A549 (cell line): Measurements from ENCODE around the gene DOCK1.

Source experiments
- CHD2 ChIP-seq: fragments of 150-350 bp; IDR thresholded peaks from 2 replicates; pipeline ENCODE4 v1.6.1; 2014; ENCODE audit warnings: low read length; ENCODE audit not compliant: partially characterized antibody
- ESRRA ChIP-seq: fragments of 150-350 bp; IDR thresholded peaks from 2 replicates; pipeline ENCODE4 v1.6.1; 2014; ENCODE audit warnings: mild to moderate bottlenecking, low read length, borderline replicate concordance
- KDM1A ChIP-seq: fragments of 200-600 bp; sonication (generic); IDR thresholded peaks from 2 replicates; pipeline ENCODE4 v1.6.1; 2016; ENCODE audit warnings: low read depth, mild to moderate bottlenecking
- MYC ChIP-seq: IDR thresholded peaks from 2 replicates; pipeline ENCODE4 v1.6.1; 2012; ENCODE audit warnings: mild to moderate bottlenecking, inconsistent platforms, low read length, improper control_type of control experiment, borderline replicate concordance
- NFE2L2 ChIP-seq: fragments of 150-350 bp; conservative IDR thresholded peaks from 2 replicates; pipeline ENCODE4 v1.6.1; 2014; ENCODE audit warnings: low read length
- POLR2A ChIP-seq: IDR thresholded peaks from 2 replicates; pipeline ENCODE4 v1.6.1; 2012; ENCODE audit warnings: mild to moderate bottlenecking, low read length
- TF ChIP-seq, protein P1 (sequence below): fragments of 150-350 bp; IDR thresholded peaks from 2 replicates; pipeline ENCODE4 v1.6.1; 2014; ENCODE audit warnings: low read depth, mild to moderate bottlenecking, low read length
- TF ChIP-seq, protein P2 (sequence below): fragments of >200 bp; sonication (Bioruptor Twin); formaldehyde crosslinking; IDR thresholded peaks from 3 replicates; pipeline ENCODE4 v1.5.1; 2016

DNA sequence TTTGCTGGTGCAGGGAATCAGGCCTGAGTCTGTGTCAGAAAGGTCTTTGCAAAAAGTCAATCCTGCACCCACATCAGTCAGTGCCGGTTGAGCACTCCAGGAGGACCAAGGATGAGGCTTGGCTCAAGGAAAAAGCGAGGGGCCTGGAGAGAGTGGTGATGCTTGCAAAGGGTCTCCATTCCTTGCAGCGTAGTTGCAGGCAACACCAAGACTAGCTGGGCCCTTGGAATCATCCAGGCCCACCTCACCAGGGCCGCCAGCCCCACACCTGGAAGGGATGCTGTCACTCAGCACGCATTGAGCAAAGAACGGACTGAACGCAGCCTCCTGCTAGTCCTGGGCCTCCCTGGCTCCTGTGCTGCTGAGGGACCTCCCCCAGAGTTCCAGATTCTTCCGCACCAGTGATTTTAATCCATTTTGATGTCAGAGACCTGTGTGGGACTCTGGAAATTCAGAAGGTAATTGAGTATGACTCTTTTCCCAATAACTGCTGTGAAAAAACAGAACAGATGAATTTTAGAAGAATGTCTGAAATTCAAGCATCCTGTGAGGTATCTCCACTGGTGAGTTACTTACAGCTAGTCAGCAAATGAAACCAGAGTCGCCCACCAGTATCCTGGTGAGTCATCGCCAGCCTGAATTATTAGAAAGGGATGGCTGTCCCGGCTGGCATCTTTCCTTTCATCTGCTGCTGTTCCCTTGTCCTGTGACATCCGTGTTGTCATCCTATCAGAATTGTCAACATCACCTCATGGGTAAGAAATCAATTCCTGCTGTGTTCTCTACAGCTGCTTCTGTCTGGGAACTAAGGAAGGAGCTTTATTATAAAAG is 493.1 kb downstream of the DOCK1 start:
- TF ChIP-seq NFE2L2: no peak
- TF ChIP-seq CHD2: no peak
- TF ChIP-seq KDM1A: no peak
- TF ChIP-seq, protein P1, sequence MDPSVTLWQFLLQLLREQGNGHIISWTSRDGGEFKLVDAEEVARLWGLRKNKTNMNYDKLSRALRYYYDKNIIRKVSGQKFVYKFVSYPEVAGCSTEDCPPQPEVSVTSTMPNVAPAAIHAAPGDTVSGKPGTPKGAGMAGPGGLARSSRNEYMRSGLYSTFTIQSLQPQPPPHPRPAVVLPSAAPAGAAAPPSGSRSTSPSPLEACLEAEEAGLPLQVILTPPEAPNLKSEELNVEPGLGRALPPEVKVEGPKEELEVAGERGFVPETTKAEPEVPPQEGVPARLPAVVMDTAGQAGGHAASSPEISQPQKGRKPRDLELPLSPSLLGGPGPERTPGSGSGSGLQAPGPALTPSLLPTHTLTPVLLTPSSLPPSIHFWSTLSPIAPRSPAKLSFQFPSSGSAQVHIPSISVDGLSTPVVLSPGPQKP: no peak
- TF ChIP-seq ESRRA: no peak
- no peak for TF ChIP-seq POLR2A
- TF ChIP-seq, protein P2, sequence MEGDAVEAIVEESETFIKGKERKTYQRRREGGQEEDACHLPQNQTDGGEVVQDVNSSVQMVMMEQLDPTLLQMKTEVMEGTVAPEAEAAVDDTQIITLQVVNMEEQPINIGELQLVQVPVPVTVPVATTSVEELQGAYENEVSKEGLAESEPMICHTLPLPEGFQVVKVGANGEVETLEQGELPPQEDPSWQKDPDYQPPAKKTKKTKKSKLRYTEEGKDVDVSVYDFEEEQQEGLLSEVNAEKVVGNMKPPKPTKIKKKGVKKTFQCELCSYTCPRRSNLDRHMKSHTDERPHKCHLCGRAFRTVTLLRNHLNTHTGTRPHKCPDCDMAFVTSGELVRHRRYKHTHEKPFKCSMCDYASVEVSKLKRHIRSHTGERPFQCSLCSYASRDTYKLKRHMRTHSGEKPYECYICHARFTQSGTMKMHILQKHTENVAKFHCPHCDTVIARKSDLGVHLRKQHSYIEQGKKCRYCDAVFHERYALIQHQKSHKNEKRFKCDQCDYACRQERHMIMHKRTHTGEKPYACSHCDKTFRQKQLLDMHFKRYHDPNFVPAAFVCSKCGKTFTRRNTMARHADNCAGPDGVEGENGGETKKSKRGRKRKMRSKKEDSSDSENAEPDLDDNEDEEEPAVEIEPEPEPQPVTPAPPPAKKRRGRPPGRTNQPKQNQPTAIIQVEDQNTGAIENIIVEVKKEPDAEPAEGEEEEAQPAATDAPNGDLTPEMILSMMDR: no peak
- no peak for TF ChIP-seq MYC
